H9 (cell line): Measurements from ENCODE around the gene LPP. TPM values are rescaled to one million over a fixed set of nuclear protein-coding genes. Genes with fewer than 3 reads are reported as not detected.

Source experiments
- DNase-seq: peaks from one replicate; pipeline ENCODE4 v3.0.0-alpha.2; 2017
- H2AFZ ChIP-seq: one replicate; pipeline ENCODE4 v1.6.1; 2013; ENCODE audit warnings: mild to moderate bottlenecking, low read length, control low read depth, moderate library complexity
- H2AK5ac ChIP-seq: 2 replicates; pipeline ENCODE4 v1.6.1; 2013; ENCODE audit warnings: low read length, control low read depth, mixed read lengths; ENCODE audit not compliant: insufficient read length
- H2BK120ac ChIP-seq: one replicate; pipeline ENCODE4 v1.6.1; 2013; ENCODE audit warnings: low read depth, mild to moderate bottlenecking, low read length, control low read depth, inconsistent platforms; ENCODE audit not compliant: poor library complexity, severe bottlenecking
- H2BK12ac ChIP-seq: 2 replicates; pipeline ENCODE4 v1.6.1; 2013; ENCODE audit warnings: low read length, control low read depth, mixed read lengths, low read depth; ENCODE audit not compliant: insufficient read length
- H2BK15ac ChIP-seq: 2 replicates; pipeline ENCODE4 v1.6.1; 2013; ENCODE audit warnings: low read depth, low read length, control low read depth
- H2BK20ac ChIP-seq: one replicate; pipeline ENCODE4 v1.6.1; 2013; ENCODE audit warnings: low read depth, mild to moderate bottlenecking, low read length, control low read depth, inconsistent platforms; ENCODE audit not compliant: poor library complexity, severe bottlenecking
- H2BK5ac ChIP-seq: 2 replicates; pipeline ENCODE4 v1.6.1; 2013; ENCODE audit warnings: low read length, control low read depth, mixed read lengths; ENCODE audit not compliant: insufficient read length
- H3K14ac ChIP-seq: 2 replicates; pipeline ENCODE4 v1.6.1; 2013; ENCODE audit warnings: low read length, control low read depth; ENCODE audit not compliant: insufficient read depth
- H3K18ac ChIP-seq: 2 replicates; pipeline ENCODE4 v1.6.1; 2013; ENCODE audit warnings: low read depth, mild to moderate bottlenecking, mixed read lengths, low read length, control low read depth; ENCODE audit not compliant: insufficient read length
- H3K23ac ChIP-seq: 2 replicates; pipeline ENCODE4 v1.6.1; 2013; ENCODE audit warnings: low read length, control low read depth, mixed read lengths, low read depth; ENCODE audit not compliant: insufficient read length
- H3K23me2 ChIP-seq: 2 replicates; pipeline ENCODE4 v1.6.1; 2013; ENCODE audit warnings: low read depth, mild to moderate bottlenecking, mixed read lengths, low read length, control low read depth; ENCODE audit not compliant: insufficient read length, poor library complexity, severe bottlenecking
- H3K27ac ChIP-seq: 2 replicates; pipeline ENCODE4 v1.5.1; 2013; ENCODE audit warnings: low read length, control low read depth, mixed read lengths, low read depth; ENCODE audit not compliant: insufficient read length
- H3K27me3 ChIP-seq: 2 replicates; pipeline ENCODE4 v1.6.1; 2013; ENCODE audit warnings: low read length, control low read depth, inconsistent platforms; ENCODE audit not compliant: insufficient read depth
- H3K4ac ChIP-seq: 2 replicates; pipeline ENCODE4 v1.6.1; 2013; ENCODE audit warnings: low read depth, mild to moderate bottlenecking, control low read depth, inconsistent platforms, low read length, moderate library complexity
- H3K4me1 ChIP-seq: 2 replicates; pipeline ENCODE4 v1.6.1; 2013; ENCODE audit warnings: low read length, control low read depth, inconsistent platforms; ENCODE audit not compliant: insufficient read depth
- H3K4me2 ChIP-seq: 2 replicates; pipeline ENCODE4 v1.6.1; 2013; ENCODE audit warnings: low read length, control low read depth, mixed read lengths; ENCODE audit not compliant: insufficient read length, insufficient read depth
- H3K56ac ChIP-seq: 2 replicates; pipeline ENCODE4 v1.6.1; 2013; ENCODE audit warnings: low read depth, mild to moderate bottlenecking, mixed read lengths, low read length, control low read depth; ENCODE audit not compliant: insufficient read length
- H3K79me1 ChIP-seq: 2 replicates; pipeline ENCODE4 v1.6.1; 2013; ENCODE audit warnings: low read depth, mild to moderate bottlenecking, moderate library complexity, low read length, control low read depth, inconsistent platforms; ENCODE audit not compliant: insufficient read depth, poor library complexity, severe bottlenecking
- H3K79me2 ChIP-seq: 2 replicates; pipeline ENCODE4 v1.6.1; 2013; ENCODE audit warnings: low read length, control low read depth, inconsistent platforms; ENCODE audit not compliant: insufficient read depth
- H3K9ac ChIP-seq: 2 replicates; pipeline ENCODE4 v1.6.1; 2013; ENCODE audit warnings: low read length, control low read depth, mixed read lengths; ENCODE audit not compliant: insufficient read length; ENCODE audit errors: extremely low read depth
- H3K9me3 ChIP-seq: one replicate; pipeline ENCODE4 v1.6.1; 2013; ENCODE audit warnings: low read depth, low read length, inconsistent platforms; ENCODE audit not compliant: control insufficient read depth
- H3T11ph ChIP-seq: one replicate; pipeline ENCODE4 v1.6.1; 2013; ENCODE audit warnings: mild to moderate bottlenecking, low read length, control low read depth, inconsistent platforms
- H4K20me1 ChIP-seq: one replicate; pipeline ENCODE4 v1.6.1; 2013; ENCODE audit not compliant: control insufficient read depth, insufficient read length, insufficient read depth
- H4K5ac ChIP-seq: 2 replicates; pipeline ENCODE4 v1.6.1; 2013; ENCODE audit warnings: low read depth, mild to moderate bottlenecking, mixed read lengths, low read length, control low read depth; ENCODE audit not compliant: insufficient read length
- H4K8ac ChIP-seq: replicated peaks from 2 replicates; pipeline ENCODE4 v1.6.1; 2013; ENCODE audit warnings: low read length, control low read depth, mixed read lengths, low read depth; ENCODE audit not compliant: insufficient read length
- H4K91ac ChIP-seq: 2 replicates; pipeline ENCODE4 v1.6.1; 2013; ENCODE audit warnings: low read depth, mild to moderate bottlenecking, moderate library complexity, mixed read lengths, low read length, control low read depth; ENCODE audit not compliant: insufficient read length
- H3K27ac Mint-ChIP-seq, 3 experiments: 2 replicates in 2 of 3; 3 replicates in 1 of 3; pipeline ENCODE4 v1.8.0; 2020 to 2021; ENCODE audit warnings: mixed read lengths in 3 of 3, mild to moderate bottlenecking in 1 of 3, moderate library complexity in 1 of 3
- H3K27me3 Mint-ChIP-seq: 2 replicates; pipeline ENCODE4 v1.8.0; 2021; ENCODE audit warnings: low read depth, mild to moderate bottlenecking, moderate library complexity, mixed read lengths
- H3K36me3 Mint-ChIP-seq, 3 experiments: 2 replicates in 2 of 3; 3 replicates in 1 of 3; pipeline ENCODE4 v1.8.0; 2020 to 2021; ENCODE audit warnings: low read depth in 3 of 3, mixed read lengths in 3 of 3; ENCODE audit not compliant: insufficient read depth in 1 of 3
- H3K4me1 Mint-ChIP-seq, 2 experiments: 2 replicates each; pipeline ENCODE4 v1.8.0; 2020; ENCODE audit warnings: mixed read lengths in 2 of 2
- H3K4me3 Mint-ChIP-seq, 2 experiments: 2 replicates in 1 of 2; 3 replicates in 1 of 2; pipeline ENCODE4 v1.8.0; 2020 to 2021; ENCODE audit warnings: mild to moderate bottlenecking in 2 of 2, mixed read lengths in 2 of 2, moderate library complexity in 1 of 2
- H3K9me3 Mint-ChIP-seq, 2 experiments: 2 replicates in 1 of 2; 3 replicates in 1 of 2; pipeline ENCODE4 v1.8.0; 2020; ENCODE audit warnings: mild to moderate bottlenecking in 2 of 2, mixed read lengths in 2 of 2, moderate library complexity in 1 of 2
- CTCF ChIP-seq: fragments of 200-600 bp; sonication (generic); conservative IDR thresholded peaks from 3 replicates; pipeline ENCODE4 v1.8.0; 2021; ENCODE audit warnings: antibody characterized with exemption, mild to moderate bottlenecking
- WGBS: extraction: QIAGEN DNeasy Blood & Tissue Kit; methylation state at CpG from one replicate; pipeline ENCODE4 v1.1.7; 2013; ENCODE audit warnings: missing lambda C conversion rate, low lambda C conversion rate, mixed read lengths; ENCODE audit not compliant: insufficient read length; ENCODE audit errors: extremely low coverage; 5-methylcytosine and 5-hydroxymethylcytosine counted together
- total RNA-seq: library from RNA; stranded (reverse); gene quantifications from 2 replicates; pipeline ENCODE4 v1.2.1, GENCODE V29; 2021

LPP gene
- total RNA-seq, 1 experiment from 2014 or later: 64.6 TPM

- TF ChIP-seq CTCF: no peak
- no peaks in the 10 kb centered on the region for H3K9me3 ChIP-seq
- no peaks in the 10 kb centered on the region for H3K79me1 ChIP-seq
- no peaks in the 10 kb centered on the region for H3K27me3 ChIP-seq
- H3K4me1 ChIP-seq: no peaks in the 10 kb centered on the region
- no peak overlapping the region for H2AFZ ChIP-seq
- no peak for DNase-seq
- no peaks in the 10 kb centered on the region for H3K27me3 Mint-ChIP-seq
- H2BK15ac ChIP-seq: no peak overlapping the region
- no peak overlapping the region for H4K91ac ChIP-seq
- H2BK120ac ChIP-seq: no peak overlapping the region
- H3K79me2 ChIP-seq: no peaks in the 10 kb centered on the region
- no peak overlapping the region for H4K8ac ChIP-seq
- peaks cover 17 to 23% of the 10 kb centered on the region in 2 experiments for H3K4me1 Mint-ChIP-seq
- H3K23me2 ChIP-seq: no peaks in the 10 kb centered on the region
- H2BK12ac ChIP-seq: no peak overlapping the region
- no peak overlapping the region for H3K9ac ChIP-seq
- H2BK20ac ChIP-seq: no peak overlapping the region
- H2AK5ac ChIP-seq: no peak overlapping the region
- no peak overlapping the region for H3K18ac ChIP-seq
- no peaks in the 10 kb centered on the region for H3K36me3 Mint-ChIP-seq
- no CpG with 5 or more reads among the region's 1 CpG for WGBS
- no peak overlapping the region for H3K4me2 ChIP-seq
- no peak overlapping the region for H3K4ac ChIP-seq
- no peak overlapping the region for H3K14ac ChIP-seq
- no peak overlapping the region for H3K27ac Mint-ChIP-seq
- H3K23ac ChIP-seq: no peak overlapping the region
- H3T11ph ChIP-seq: no peak overlapping the region
- no peak overlapping the region for H3K56ac ChIP-seq
- H2BK5ac ChIP-seq: no peak overlapping the region
- H3K4me3 Mint-ChIP-seq: no peak overlapping the region
- H4K5ac ChIP-seq: no peak overlapping the region
- H3K9me3 Mint-ChIP-seq: no peaks in the 10 kb centered on the region
- H4K20me1 ChIP-seq: no peaks in the 10 kb centered on the region
- H3K27ac ChIP-seq: no peak overlapping the region
Observed at GRCh38 chr3:188394623-188395022, 240.7 kb downstream of the LPP start.
